HG02852 (cell line): ENCODE results near the gene GTSE1.

Source experiments
- ATAC-seq: cut with Tn5 transposase; IDR thresholded peaks from one replicate; pipeline ENCODE4 v1.9.1; 2021; ENCODE audit warnings: mild to moderate bottlenecking, moderate library complexity; ENCODE audit not compliant: unreplicated experiment

GTSE1 gene

DNA sequence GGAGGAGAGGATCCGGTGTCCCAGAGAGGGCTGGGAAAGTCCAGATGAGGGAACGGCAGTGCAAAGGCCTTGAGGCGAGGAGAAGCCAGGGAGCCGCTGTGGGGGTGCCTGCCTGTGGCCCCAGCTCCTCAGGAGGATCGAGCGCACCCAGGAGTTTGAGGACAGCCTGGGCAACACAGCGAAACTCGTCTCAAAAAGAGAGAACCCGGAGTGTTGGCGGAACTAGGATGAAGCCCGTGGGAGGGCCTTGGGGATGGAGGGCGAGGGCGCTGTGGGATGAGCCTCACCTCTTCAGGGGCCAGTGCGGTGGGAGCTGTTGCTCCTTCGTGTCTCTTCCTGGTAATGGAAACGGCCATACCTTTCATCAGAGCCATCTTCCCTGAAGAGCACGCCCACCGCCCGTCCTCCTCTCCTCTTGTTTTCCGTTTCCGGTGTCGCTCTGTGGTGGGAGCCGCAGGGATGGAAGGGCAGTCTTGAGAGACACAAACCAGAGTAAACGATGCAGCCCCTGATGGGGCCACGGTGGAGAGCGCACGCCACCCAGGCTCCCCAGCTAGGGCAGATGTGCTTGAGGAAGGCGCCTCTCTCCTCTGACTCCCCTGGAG lies 54.6 kb downstream of the GTSE1 start:
- ATAC-seq = no peak

DNA sequence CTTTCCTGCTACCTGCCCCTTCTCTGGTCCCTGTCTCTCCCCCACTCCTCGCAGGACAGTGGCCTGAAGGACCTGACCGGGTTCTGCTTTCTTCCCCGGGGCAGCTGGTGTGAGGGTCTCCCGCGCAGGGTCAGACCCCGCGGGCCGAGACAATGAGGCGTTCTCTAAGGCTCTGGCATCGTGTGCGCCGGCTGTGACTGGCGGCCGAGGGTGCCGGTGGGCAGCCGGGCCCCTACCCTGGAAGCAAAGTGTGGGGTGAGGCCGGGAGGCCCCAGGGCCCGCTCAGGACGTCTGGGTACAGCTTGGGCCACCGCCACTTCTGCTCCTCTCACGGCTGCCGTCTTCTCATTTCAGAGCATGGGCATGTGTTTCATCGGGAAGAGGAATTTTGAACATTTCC lies 55.1 kb downstream of the GTSE1 start:
- ATAC-seq = no peak

DNA sequence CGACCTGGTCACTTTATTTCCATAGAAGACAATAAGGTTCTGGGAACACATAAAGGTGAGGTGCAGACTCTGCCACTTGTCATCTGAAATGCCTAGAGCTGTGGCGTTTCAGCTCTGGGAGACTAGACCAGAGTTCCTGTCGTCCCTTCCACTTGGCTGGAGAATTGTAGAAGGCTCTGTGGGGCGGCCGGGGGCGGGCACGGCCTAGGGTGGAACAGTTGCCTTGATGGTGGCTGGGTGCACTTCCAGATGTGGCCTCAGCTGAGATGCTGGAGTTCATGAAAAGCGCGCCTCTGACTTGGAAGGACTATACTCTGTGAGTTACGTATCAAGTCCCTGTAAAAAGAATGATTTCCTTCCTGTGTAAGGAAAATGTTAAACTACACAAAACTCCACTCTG lies 55.6 kb downstream of the GTSE1 start:
- ATAC-seq = no peak

- no peak for ATAC-seq
These were observed 56.2 kb downstream of the GTSE1 start for GRCh38 chr22:46352691-46353386.

DNA sequence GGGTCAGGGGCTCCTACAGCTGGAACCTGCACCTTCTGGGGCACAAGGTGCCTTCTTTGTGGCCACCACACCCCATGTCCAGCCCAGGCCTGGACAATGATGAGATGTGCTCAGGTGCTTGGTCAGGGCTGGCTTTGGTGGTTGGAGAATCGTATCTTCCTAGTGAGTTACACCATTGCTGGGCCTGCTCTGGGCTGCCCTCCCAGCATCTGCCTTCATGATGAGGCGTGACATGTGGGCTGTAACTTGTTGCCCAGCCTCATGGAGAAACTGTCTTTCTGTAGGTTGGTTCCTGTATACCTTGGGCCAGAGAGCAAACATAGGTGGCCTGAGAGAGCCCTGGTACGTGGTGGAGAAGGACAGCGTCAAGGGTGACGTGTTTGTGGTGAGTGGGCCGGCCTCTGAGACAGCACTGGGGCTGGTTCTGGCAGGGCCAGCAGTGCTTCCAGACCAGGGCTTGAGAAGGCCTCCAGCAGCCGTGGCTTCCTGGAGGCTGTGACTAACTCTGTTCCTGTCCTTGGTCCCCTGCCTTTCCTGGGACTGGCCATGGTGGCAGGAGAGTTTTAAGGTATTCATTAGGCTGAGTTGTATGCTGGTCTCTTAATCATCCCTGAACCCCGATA lies 56.9 kb downstream of the GTSE1 start:
- ATAC-seq = no peak

DNA sequence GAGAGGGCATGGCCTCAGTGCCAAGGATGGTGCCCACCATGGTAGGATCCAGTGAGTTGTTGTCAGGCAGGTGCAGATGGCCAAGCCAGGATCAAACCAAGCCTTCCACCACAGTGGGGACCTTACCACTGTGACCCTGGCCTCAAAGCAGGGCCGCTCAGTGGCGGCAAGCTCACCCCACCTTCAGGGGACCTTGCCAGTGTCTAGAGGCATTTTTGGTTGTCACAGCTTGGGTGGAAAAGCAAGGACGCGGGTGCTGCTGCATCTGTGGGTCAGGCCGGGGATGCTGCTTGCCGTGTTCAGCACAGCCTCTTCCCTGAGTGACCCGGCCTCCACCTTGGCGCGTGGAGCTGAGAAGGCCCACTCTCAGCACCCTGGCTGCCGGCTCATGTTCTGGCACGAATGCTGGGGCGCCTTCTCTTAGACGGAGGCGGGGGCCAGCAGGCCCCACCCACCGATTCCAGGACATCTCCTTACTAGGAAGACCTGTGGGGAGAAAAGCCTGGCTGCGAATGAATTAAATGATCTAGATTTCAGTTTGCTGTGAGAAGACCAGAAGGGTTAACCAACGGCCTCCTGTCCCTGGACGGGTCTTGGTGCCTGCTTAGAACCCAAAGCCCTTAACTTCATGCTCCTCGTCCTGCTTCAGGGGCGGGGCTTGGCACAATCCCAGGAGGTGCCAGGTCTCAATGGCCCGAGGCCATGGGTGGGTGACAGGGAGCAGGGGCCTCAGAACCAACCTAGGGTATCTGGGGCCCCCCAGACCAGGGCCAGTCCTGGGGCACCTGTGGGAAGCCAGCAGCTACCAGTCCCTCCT lies 57.7 kb downstream of the GTSE1 start:
- ATAC-seq = no peak

DNA sequence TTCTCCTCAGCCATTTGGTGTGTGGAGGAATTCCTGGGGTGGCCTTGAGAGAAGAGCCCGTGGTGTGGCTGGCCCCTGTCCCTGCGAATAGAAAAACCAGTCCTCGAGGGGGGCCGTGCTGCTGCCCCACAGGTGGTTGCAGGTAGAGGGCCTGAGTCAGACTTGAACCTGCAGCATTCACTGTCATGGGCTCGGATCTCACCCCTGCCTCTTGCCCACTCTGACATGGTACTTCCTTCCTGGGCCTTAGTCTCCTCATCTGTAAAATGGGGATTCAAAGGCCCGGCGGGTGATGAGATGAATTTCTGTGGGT lies 58.3 kb downstream of the GTSE1 start:
- no peak for ATAC-seq

DNA sequence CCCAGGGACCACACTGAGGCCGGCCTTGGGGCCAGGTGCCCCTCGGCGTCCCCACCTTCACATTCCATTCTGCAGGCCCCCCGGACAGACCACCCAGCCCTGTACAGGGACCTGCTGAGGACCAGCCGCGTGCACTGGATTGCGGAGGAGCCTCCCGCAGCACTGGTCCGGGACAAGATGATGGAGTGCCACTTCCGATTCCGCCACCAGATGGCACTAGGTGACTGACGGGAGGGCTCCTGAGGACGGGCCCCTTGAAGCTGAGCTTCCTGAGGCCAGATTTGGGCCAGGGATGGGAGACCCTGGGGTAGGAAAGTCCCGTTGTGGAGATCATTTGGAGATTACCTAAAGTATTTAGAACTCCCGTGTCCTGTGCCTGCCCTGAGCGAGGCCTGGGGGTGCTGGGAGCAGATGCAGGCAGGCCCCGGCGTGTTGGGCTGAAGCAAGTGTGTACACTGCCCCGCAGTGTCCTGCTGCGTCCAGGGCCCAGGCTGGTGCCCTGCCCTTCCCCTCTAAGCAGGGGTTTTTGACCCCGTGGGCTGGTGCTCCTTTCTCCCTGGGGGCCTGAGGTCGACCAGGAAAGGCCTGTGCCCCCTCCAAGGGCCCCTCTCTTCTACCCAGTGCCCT lies 58.8 kb downstream of the GTSE1 start:
- ATAC-seq = no peak

- ATAC-seq = no peak
These were observed 59.4 kb downstream of the GTSE1 start for GRCh38 chr22:46355996-46356471.

- no peak for ATAC-seq
These were observed 60.1 kb downstream of the GTSE1 start for GRCh38 chr22:46356496-46357480.

DNA sequence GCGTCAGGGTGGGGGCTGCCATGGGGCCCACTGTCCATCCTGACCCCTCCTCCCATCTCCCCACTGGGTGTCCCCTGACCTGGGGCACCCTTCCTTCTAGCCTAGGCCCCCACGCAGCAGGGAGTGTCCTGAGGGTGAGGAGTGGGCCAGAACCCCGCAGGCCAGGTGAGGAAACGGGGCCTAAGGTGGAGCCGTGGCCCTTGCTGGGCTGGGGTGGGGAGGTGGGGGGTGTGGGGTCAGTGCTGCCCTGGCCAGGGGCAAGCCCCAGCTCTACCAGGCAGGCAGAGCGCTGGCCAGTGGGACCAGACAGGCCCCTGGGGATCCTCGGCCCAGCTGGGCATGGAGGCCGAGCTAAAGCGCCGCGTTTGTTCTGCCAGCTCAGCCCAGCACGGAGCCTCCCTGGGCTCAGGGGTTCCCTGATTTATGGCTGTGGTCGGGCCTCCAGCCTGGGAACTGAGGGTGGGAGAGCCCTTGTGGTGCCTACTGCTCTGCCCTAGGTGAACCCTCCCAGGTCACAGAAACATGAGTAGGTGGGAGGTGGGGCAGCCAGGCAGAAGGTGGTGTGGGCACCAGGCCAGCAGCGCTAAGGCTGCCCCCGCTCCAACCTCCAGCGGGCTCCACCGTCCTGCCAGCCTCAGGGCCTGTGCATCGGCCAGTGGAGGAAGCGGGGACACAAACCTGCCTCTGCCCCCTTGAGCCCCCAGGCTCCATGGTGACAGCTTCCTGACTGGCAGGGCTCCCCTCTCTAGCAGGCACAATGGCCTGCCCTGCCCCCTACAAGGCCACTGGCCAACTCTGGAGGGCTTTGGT lies 61.2 kb downstream of the GTSE1 start:
- ATAC-seq = no peak

GRCh38 chr22:46358766-46359165 lies 62.1 kb downstream of the GTSE1 start:
- ATAC-seq = no peak

DNA sequence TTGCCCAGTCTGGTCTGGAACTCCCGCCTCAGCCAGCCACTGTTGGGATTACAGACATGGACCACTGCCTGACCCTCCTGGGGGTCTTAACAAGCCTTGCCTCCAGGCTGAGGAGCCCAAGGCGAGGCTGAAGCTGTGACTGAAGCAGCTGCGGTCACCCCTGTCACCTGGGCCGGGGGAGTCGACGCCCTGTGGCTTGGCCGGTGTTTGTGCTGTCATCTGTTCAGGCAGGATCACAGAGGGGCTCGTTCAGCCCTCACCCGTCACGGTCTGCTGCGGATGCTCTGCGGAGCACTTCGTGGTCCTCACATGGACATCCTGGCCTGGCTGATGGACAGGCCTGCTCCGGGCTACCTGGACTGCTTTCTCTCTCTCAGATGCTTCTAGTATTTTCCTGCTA lies 62.7 kb downstream of the GTSE1 start:
- no peak for ATAC-seq

GRCh38 chr22:46360097-46360496 lies 63.4 kb downstream of the GTSE1 start:
- no peak for ATAC-seq

GRCh38 chr22:46360891-46361290 lies 64.2 kb downstream of the GTSE1 start:
- no peak for ATAC-seq

- no peak for ATAC-seq
These were observed 65.1 kb downstream of the GTSE1 start for GRCh38 chr22:46361826-46362202.

- ATAC-seq = no peak
These were observed 65.7 kb downstream of the GTSE1 start for GRCh38 chr22:46362203-46362933.

- ATAC-seq = no peak
These were observed 66.4 kb downstream of the GTSE1 start for GRCh38 chr22:46362934-46363515.
